Subcutaneous abdominal adipose tissue (tissue), 5 donors: Measurements from ENCODE around the gene UBQLNL.

Experiments
- H3K27ac ChIP-seq: one replicate; pipeline ENCODE4 v1.7.0; 2013; ENCODE audit warnings: low read depth, mild to moderate bottlenecking, inconsistent platforms, low read length, moderate library complexity
- H3K27me3 ChIP-seq, 5 donors: one replicate each; pipeline ENCODE4 v1.7.0; 2013; ENCODE audit warnings: low read length in 5 of 5, inconsistent platforms in 1 of 5; ENCODE audit not compliant: control insufficient read depth in 5 of 5, insufficient read depth in 4 of 5
- H3K36me3 ChIP-seq, 5 donors: one replicate each; pipeline ENCODE4 v1.7.0; 2013; ENCODE audit warnings: low read length in 5 of 5; ENCODE audit not compliant: control insufficient read depth in 5 of 5, insufficient read depth in 5 of 5
- H3K4me1 ChIP-seq, 5 donors: one replicate each; pipeline ENCODE4 v1.7.0; 2013; ENCODE audit warnings: low read length in 5 of 5, mild to moderate bottlenecking in 3 of 5, moderate library complexity in 1 of 5; ENCODE audit not compliant: control insufficient read depth in 5 of 5, insufficient read depth in 5 of 5
- H3K4me3 ChIP-seq, 5 donors: one replicate each; pipeline ENCODE4 v1.7.0; 2013; ENCODE audit warnings: low read length in 5 of 5, low read depth in 1 of 5
- H3K9ac ChIP-seq, 5 donors: one replicate each; pipeline ENCODE4 v1.7.0; 2013; ENCODE audit warnings: low read length in 5 of 5, mild to moderate bottlenecking in 4 of 5, moderate library complexity in 3 of 5
- H3K9me3 ChIP-seq, 5 donors: one replicate each; pipeline ENCODE4 v1.7.0; 2013; ENCODE audit warnings: low read length in 5 of 5; ENCODE audit not compliant: control insufficient read depth in 5 of 5
- donor health status: healthy.
- donor health status: healthy.
- donor health status: healthy.
- donor health status: healthy.
- donor health status: healthy.

The UBQLNL gene

DNA sequence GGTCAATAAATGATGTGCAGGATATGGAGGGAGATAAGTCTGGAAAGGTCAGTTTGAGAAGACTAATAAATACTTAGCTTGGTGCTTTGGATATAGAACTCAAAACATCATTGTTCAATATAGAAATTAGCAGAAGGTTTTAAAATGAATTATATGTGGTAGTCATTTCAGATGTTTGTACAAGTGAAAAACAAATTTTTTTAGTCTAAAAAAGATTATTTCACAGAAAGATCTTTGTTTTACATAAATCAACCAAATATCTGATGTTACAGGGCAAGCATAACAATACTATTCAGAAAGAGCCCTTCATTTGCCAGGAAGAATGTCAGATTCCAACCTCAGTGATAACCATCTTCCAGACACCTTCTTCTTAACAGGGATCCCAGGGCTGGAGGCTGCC lies 28.1 kb downstream of the UBQLNL start, which contains the start of gene OR52D1:
Gene OR52D1, plus strand, starts transcription at position 301 of the 400 bp plus-strand sequence. Its CDS starts 22 bp downstream, at position 323.
- H3K36me3 ChIP-seq = no peaks in the 10 kb centered on the region
- no peaks in the 10 kb centered on the region for H3K9me3 ChIP-seq
- H3K9ac ChIP-seq = no peak within 1 kb of the TSS
- H3K27ac ChIP-seq = no peak within 1 kb of the TSS
- H3K4me3 ChIP-seq = no peak within 1 kb of the TSS
- no peaks in the 10 kb centered on the region for H3K27me3 ChIP-seq
- no peaks in the 10 kb centered on the region for H3K4me1 ChIP-seq

DNA sequence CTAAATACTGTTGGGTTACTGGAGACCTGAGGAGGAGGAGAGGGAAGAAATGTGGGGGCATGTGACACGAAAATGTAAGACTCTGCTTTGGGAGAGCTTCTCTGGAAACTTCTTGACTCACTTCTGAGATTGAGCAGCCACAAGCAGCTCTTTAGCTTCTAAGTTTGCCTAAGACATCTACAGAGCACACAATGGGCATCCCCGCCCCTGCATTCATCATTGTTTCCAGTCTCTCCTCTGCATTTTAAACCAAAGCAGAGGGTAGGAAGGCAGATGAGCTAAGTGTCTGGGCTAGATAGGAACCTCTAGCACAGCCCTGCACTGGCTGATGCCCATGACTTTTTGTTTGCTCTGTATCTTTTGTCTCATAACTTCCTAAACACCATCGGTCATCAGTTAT lies 30.1 kb downstream of the UBQLNL start:
- Histone ChIP-seq H3K27me3 (no peaks in the 10 kb centered on the region), H3K9me3 (no peaks in the 10 kb centered on the region), H3K4me3 (no peak overlapping the region), H3K36me3 (no peaks in the 10 kb centered on the region), H3K4me1 (no peaks in the 10 kb centered on the region), H3K9ac (no peak overlapping the region), H3K27ac (no peak overlapping the region)

- Histone ChIP-seq H3K27ac (no peak overlapping the region), H3K9ac (no peak overlapping the region), H3K27me3 (no peaks in the 10 kb centered on the region), H3K9me3 (no peaks in the 10 kb centered on the region), H3K4me1 (no peaks in the 10 kb centered on the region), H3K4me3 (no peak overlapping the region), H3K36me3 (no peaks in the 10 kb centered on the region)
Measured at GRCh38 chr11:5486003-5486402, 30.5 kb downstream of the UBQLNL start.

- no peak overlapping the region for H3K27ac ChIP-seq
- no peaks in the 10 kb centered on the region for H3K9me3 ChIP-seq
- no peak overlapping the region for H3K4me3 ChIP-seq
- H3K27me3 ChIP-seq = no peaks in the 10 kb centered on the region
- H3K9ac ChIP-seq = no peak overlapping the region
- no peaks in the 10 kb centered on the region for H3K4me1 ChIP-seq
- H3K36me3 ChIP-seq = no peaks in the 10 kb centered on the region
Measured at GRCh38 chr11:5476186-5476819, 40.2 kb downstream of the UBQLNL start.

DNA sequence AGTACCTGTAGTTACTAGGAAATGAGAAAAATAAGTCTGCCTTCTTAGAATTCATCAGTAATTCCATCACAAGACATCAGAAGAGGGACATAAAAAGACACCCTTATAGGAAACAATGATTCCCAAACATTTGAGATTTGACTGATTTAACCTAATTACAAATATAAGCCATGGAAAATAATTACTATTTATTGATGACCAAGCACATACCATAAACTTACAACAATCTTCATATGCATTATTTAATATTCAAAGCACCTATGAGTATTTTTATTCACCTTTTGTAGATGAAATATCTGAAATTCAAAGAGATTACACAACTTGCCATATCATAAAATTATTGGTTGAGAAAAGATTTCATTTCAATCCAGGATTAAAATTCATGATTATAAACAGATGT lies 42.6 kb downstream of the UBQLNL start:
- Histone ChIP-seq H3K9ac (no peak overlapping the region), H3K9me3 (no peaks in the 10 kb centered on the region), H3K27ac (no peak overlapping the region), H3K4me1 (no peaks in the 10 kb centered on the region), H3K4me3 (no peak overlapping the region), H3K27me3 (no peaks in the 10 kb centered on the region), H3K36me3 (no peaks in the 10 kb centered on the region)

DNA sequence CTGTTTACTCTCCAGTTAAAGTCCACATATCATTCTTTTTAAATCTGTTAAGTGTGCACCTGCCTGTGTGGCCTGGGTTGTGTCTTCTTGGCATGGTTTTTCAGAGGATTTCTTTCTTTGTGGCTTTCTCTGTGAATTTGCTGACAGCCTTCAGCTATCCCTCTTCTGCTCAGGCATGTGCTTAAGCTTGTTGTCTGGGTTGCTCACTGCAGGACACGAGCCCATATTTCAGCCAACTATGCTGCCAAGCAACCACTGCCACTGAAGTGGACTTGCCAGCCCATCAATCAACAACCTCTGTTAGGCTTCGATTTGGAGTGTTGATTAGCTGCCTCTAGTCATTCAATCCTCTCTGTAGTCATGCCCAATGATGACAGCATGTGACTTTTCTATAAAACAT lies 49.0 kb downstream of the UBQLNL start:
- H3K4me3 ChIP-seq = no peak overlapping the region
- H3K27ac ChIP-seq = no peak overlapping the region
- no peak overlapping the region for H3K9ac ChIP-seq
- no peaks in the 10 kb centered on the region for H3K36me3 ChIP-seq
- H3K9me3 ChIP-seq = no peaks in the 10 kb centered on the region
- H3K4me1 ChIP-seq = peaks cover 0 to 4% (median 0%) of the 10 kb centered on the region in 5 donors
- H3K27me3 ChIP-seq = peaks cover 0 to 2% (median 0%) of the 10 kb centered on the region in 5 donors
